Fibroblast of lung (primary cell): ENCODE results near the gene RNF157.

Experiments used
- CTCF ChIP-seq, 2 donors: IDR thresholded peaks in 1 of 2; conservative IDR thresholded peaks in 1 of 2; 1 replicate in 1 of 2; 2 replicates in 1 of 2; pipeline ENCODE4 v1.5.1; 2011 to 2012; ENCODE audit warnings: low read length in 2 of 2, control low read depth in 1 of 2, inconsistent platforms in 1 of 2, low read depth in 1 of 2, mild to moderate bottlenecking in 1 of 2
- EZH2 ChIP-seq: IDR thresholded peaks from 2 replicates; pipeline ENCODE4 v1.5.1; 2012; ENCODE audit warnings: low read length, control low read depth, mild to moderate bottlenecking; ENCODE audit errors: missing control alignments

GRCh38 chr17:76253841-76254240, 13.5 kb upstream of the RNF157 start:
- TF ChIP-seq CTCF (conservative IDR thresholded peaks at IDR 0.05 in 1 of 2, IDR thresholded peaks at IDR 0.05 in 1 of 2; ENCODE audit: low read depth in 1 of 2, low read length in 2 of 2) (no peak), EZH2 (no peak)
